ENCODE measurements around the gene BMPR1A.

DNA sequence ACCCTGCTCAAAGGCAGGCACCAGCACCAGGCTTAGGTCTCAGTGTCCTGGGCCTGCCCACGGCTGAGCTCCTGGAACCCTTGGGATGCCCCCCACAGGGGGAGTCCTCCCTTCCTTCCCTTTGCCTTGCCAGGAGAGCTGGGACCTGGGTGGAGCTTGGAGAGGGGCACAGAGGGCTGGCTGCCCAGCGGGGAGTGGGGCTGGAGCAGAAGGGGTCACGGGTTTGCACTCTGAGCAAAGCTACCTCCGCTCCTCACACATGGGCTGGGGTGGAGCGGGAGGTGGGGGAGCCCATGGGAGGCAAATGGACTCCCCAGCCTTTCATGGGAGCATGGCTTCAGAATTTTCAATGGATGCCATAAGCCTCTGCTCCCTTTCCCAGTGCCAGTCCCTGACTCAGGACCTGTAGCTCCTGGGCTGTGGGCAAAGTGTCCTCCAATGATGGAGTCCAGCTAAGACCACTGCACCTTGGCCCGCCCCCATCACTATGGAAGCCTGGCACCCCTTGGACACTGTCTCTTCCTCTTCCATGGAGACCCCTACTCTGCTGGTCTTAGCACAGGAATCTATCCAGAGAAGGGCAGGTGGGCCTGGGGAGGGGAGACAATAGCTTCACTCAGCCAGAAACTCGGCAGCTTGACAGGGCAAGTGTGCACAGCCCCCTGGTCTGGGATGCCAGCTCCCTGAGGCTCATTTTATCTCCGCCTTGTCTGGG is 48.2 kb upstream of the BMPR1A start:
- TF ChIP-seq OSR1 (CRISPR knock-in tag; IDR thresholded peaks at IDR 0.05) (no peak), PPARA (CRISPR knock-in tag; IDR thresholded peaks at IDR 0.05; ENCODE audit: borderline replicate concordance) (no peak), ARNTL (CRISPR knock-in tag; IDR thresholded peaks at IDR 0.05; ENCODE audit: borderline replicate concordance, low read depth) (no peak), ZNF8 (CRISPR knock-in tag; IDR thresholded peaks at IDR 0.05) (no peak), ZFP3 (CRISPR knock-in tag; IDR thresholded peaks at IDR 0.05) (no peak), ZNF565 (CRISPR knock-in tag; conservative IDR thresholded peaks at IDR 0.05; ENCODE audit: low read depth) (no peak), ZNF70 (CRISPR knock-in tag; IDR thresholded peaks at IDR 0.05) (no peak), ZFP30 (CRISPR knock-in tag; IDR thresholded peaks at IDR 0.05) (no peak), TOX (CRISPR knock-in tag; IDR thresholded peaks at IDR 0.05; ENCODE audit: borderline replicate concordance) (no peak)
- TF ChIP-seq, protein P1, sequence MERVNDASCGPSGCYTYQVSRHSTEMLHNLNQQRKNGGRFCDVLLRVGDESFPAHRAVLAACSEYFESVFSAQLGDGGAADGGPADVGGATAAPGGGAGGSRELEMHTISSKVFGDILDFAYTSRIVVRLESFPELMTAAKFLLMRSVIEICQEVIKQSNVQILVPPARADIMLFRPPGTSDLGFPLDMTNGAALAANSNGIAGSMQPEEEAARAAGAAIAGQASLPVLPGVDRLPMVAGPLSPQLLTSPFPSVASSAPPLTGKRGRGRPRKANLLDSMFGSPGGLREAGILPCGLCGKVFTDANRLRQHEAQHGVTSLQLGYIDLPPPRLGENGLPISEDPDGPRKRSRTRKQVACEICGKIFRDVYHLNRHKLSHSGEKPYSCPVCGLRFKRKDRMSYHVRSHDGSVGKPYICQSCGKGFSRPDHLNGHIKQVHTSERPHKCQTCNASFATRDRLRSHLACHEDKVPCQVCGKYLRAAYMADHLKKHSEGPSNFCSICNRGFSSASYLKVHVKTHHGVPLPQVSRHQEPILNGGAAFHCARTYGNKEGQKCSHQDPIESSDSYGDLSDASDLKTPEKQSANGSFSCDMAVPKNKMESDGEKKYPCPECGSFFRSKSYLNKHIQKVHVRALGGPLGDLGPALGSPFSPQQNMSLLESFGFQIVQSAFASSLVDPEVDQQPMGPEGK (CRISPR knock-in tag; IDR thresholded peaks at IDR 0.05; ENCODE audit: borderline replicate concordance), result no peak
- TF ChIP-seq, protein P2, sequence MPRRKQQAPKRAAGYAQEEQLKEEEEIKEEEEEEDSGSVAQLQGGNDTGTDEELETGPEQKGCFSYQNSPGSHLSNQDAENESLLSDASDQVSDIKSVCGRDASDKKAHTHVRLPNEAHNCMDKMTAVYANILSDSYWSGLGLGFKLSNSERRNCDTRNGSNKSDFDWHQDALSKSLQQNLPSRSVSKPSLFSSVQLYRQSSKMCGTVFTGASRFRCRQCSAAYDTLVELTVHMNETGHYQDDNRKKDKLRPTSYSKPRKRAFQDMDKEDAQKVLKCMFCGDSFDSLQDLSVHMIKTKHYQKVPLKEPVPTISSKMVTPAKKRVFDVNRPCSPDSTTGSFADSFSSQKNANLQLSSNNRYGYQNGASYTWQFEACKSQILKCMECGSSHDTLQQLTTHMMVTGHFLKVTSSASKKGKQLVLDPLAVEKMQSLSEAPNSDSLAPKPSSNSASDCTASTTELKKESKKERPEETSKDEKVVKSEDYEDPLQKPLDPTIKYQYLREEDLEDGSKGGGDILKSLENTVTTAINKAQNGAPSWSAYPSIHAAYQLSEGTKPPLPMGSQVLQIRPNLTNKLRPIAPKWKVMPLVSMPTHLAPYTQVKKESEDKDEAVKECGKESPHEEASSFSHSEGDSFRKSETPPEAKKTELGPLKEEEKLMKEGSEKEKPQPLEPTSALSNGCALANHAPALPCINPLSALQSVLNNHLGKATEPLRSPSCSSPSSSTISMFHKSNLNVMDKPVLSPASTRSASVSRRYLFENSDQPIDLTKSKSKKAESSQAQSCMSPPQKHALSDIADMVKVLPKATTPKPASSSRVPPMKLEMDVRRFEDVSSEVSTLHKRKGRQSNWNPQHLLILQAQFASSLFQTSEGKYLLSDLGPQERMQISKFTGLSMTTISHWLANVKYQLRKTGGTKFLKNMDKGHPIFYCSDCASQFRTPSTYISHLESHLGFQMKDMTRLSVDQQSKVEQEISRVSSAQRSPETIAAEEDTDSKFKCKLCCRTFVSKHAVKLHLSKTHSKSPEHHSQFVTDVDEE (CRISPR knock-in tag; IDR thresholded peaks at IDR 0.05), result no peak
- TF ChIP-seq, protein P3, sequence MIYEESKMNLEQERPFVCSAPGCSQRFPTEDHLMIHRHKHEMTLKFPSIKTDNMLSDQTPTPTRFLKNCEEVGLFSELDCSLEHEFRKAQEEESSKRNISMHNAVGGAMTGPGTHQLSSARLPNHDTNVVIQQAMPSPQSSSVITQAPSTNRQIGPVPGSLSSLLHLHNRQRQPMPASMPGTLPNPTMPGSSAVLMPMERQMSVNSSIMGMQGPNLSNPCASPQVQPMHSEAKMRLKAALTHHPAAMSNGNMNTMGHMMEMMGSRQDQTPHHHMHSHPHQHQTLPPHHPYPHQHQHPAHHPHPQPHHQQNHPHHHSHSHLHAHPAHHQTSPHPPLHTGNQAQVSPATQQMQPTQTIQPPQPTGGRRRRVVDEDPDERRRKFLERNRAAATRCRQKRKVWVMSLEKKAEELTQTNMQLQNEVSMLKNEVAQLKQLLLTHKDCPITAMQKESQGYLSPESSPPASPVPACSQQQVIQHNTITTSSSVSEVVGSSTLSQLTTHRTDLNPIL (CRISPR knock-in tag; IDR thresholded peaks at IDR 0.05; ENCODE audit: low read depth), result no peak

All from SK-N-SH treated with all-trans-retinoic acid at 6 μM for 48 hours (cell line).